Neuronal stem cell (in vitro differentiated cells): Measurements from ENCODE around the gene ARL6IP5.

ENCODE experiments used
- DNase-seq: peaks from one replicate; pipeline ENCODE4 v3.0.0-alpha.2; 2013; ENCODE audit warnings: low spot score
- H2AFZ ChIP-seq: one replicate; pipeline ENCODE4 v1.6.1; 2013; ENCODE audit warnings: mild to moderate bottlenecking, low read length, inconsistent platforms
- H2AK5ac ChIP-seq: 2 replicates; pipeline ENCODE4 v1.6.1; 2013; ENCODE audit warnings: low read depth, mild to moderate bottlenecking, inconsistent platforms, low read length, moderate library complexity, mixed read lengths
- H2BK120ac ChIP-seq: 2 replicates; pipeline ENCODE4 v1.6.1; 2013; ENCODE audit warnings: low read depth, mild to moderate bottlenecking, inconsistent platforms, low read length, moderate library complexity, mixed read lengths
- H2BK12ac ChIP-seq: one replicate; pipeline ENCODE4 v1.6.1; 2013; ENCODE audit warnings: low read length, inconsistent platforms
- H2BK15ac ChIP-seq: 2 replicates; pipeline ENCODE4 v1.6.1; 2013; ENCODE audit warnings: mild to moderate bottlenecking, low read length, inconsistent platforms, mixed read lengths
- H2BK5ac ChIP-seq: one replicate; pipeline ENCODE4 v1.6.1; 2013; ENCODE audit warnings: inconsistent platforms, mild to moderate bottlenecking, low read length, moderate library complexity
- H3K14ac ChIP-seq: one replicate; pipeline ENCODE4 v1.6.1; 2013; ENCODE audit warnings: low read length, inconsistent platforms
- H3K18ac ChIP-seq: 2 replicates; pipeline ENCODE4 v1.6.1; 2013; ENCODE audit warnings: low read length, inconsistent platforms
- H3K23ac ChIP-seq: 2 replicates; pipeline ENCODE4 v1.6.1; 2013; ENCODE audit warnings: low read depth, mild to moderate bottlenecking, mixed read lengths, low read length, inconsistent platforms; ENCODE audit not compliant: poor library complexity
- H3K27ac ChIP-seq: replicated peaks from 3 replicates; pipeline ENCODE4 v1.5.1; 2013; ENCODE audit warnings: low read length, inconsistent platforms
- H3K27me3 ChIP-seq, 3 experiments: 2 replicates each; pipeline ENCODE4 v1.6.1; 2013; ENCODE audit warnings: low read length in 3 of 3, mild to moderate bottlenecking in 2 of 3, inconsistent platforms in 1 of 3, low read depth in 1 of 3, mixed read lengths in 1 of 3, moderate library complexity in 1 of 3; ENCODE audit not compliant: control insufficient read depth in 3 of 3, insufficient read depth in 3 of 3
- H3K36me3 ChIP-seq, 2 donors: replicated peaks in 1 of 2; 2 replicates each; pipeline ENCODE4 v1.6.1; 2013; ENCODE audit warnings: low read length in 2 of 2; ENCODE audit not compliant: control insufficient read depth in 2 of 2, insufficient read depth in 2 of 2
- H3K4ac ChIP-seq: 2 replicates; pipeline ENCODE4 v1.6.1; 2013; ENCODE audit warnings: inconsistent platforms, mild to moderate bottlenecking, low read length, moderate library complexity
- H3K4me1 ChIP-seq, 2 donors: 1 replicate in 1 of 2; 2 replicates in 1 of 2; pipeline ENCODE4 v1.6.1; 2013; ENCODE audit warnings: low read length in 2 of 2, low read depth in 1 of 2; ENCODE audit not compliant: control insufficient read depth in 2 of 2, insufficient read depth in 1 of 2
- H3K4me2 ChIP-seq: one replicate; pipeline ENCODE4 v1.6.1; 2013; ENCODE audit warnings: mild to moderate bottlenecking, low read length, inconsistent platforms; ENCODE audit not compliant: insufficient read depth, poor library complexity, severe bottlenecking
- H3K4me3 ChIP-seq, 2 donors: 2 replicates each; pipeline ENCODE4 v1.5.1; 2013; ENCODE audit warnings: low read length in 2 of 2, mild to moderate bottlenecking in 2 of 2, inconsistent platforms in 1 of 2, moderate library complexity in 1 of 2
- H3K79me1 ChIP-seq: one replicate; pipeline ENCODE4 v1.6.1; 2013; ENCODE audit warnings: low read depth, mild to moderate bottlenecking, inconsistent platforms, low read length, moderate library complexity
- H3K9ac ChIP-seq: one replicate; pipeline ENCODE4 v1.6.1; 2013; ENCODE audit warnings: mild to moderate bottlenecking, low read depth, low read length, inconsistent platforms; ENCODE audit not compliant: poor library complexity
- H3K9me3 ChIP-seq, 2 donors: replicated peaks in 1 of 2; 2 replicates each; pipeline versions ENCODE3 to v1.6.1; 2013; ENCODE audit warnings: low read length in 2 of 2, mild to moderate bottlenecking in 2 of 2, inconsistent platforms in 1 of 2, low read depth in 1 of 2, mixed read lengths in 1 of 2, moderate library complexity in 1 of 2; ENCODE audit not compliant: control insufficient read depth in 2 of 2, insufficient read depth in 1 of 2
- H4K8ac ChIP-seq: one replicate; pipeline ENCODE4 v1.6.1; 2013; ENCODE audit warnings: low read depth, mild to moderate bottlenecking, inconsistent platforms, low read length, moderate library complexity
- H4K91ac ChIP-seq: one replicate; pipeline ENCODE4 v1.6.1; 2013; ENCODE audit warnings: low read length, low read depth, mild to moderate bottlenecking, inconsistent platforms; ENCODE audit not compliant: poor library complexity
- WGBS, 2 donors: extraction: QIAGEN DNeasy Blood & Tissue Kit; methylation state at CpG; one replicate each; pipeline ENCODE4 v1.1.7; 2013; ENCODE audit warnings: missing lambda C conversion rate in 2 of 2, mixed read lengths in 1 of 2; ENCODE audit not compliant: insufficient read length in 2 of 2, insufficient replicate concordance in 1 of 2; ENCODE audit errors: extremely low coverage in 2 of 2; 5-methylcytosine and 5-hydroxymethylcytosine counted together

The ARL6IP5 gene

GRCh38 chr3:69082361-69082760 is 2.4 kb upstream of the ARL6IP5 start:
- Histone ChIP-seq H3K23ac (no peak overlapping the region), H3K18ac (no peak overlapping the region), H3K36me3 (peaks cover 0 to 13% of the 10 kb centered on the region in 2 donors), H3K9me3 (no peaks in the 10 kb centered on the region), H2AK5ac (no peak overlapping the region), H3K9ac (no peak overlapping the region), H3K79me1 (peaks cover 4% of the 10 kb centered on the region), H4K91ac (no peak overlapping the region), H3K27me3 (no peaks in the 10 kb centered on the region), H2BK15ac (no peak overlapping the region), H2BK5ac (no peak overlapping the region), H3K4me2 (no peak overlapping the region), H4K8ac (no peak overlapping the region), H2BK120ac (no peak overlapping the region), H3K4ac (no peak overlapping the region), H3K27ac (no peak overlapping the region), H2AFZ (no peak overlapping the region), H3K4me3 (no peak overlapping the region), H3K14ac (no peak overlapping the region), H3K4me1 (peaks cover 14 to 29% of the 10 kb centered on the region in 2 donors), H2BK12ac (no peak overlapping the region)
- WGBS, 2 donors, result no CpG with 5 or more reads among the region's 2 CpGs
- no peak for DNase-seq

GRCh38 chr3:69082805-69083204 is 1.9 kb upstream of the ARL6IP5 start:
- no peak overlapping the region for H3K9ac ChIP-seq
- H3K9me3 ChIP-seq, result no peaks in the 10 kb centered on the region
- H4K91ac ChIP-seq, result no peak overlapping the region
- H2BK15ac ChIP-seq, result no peak overlapping the region
- H3K4me2 ChIP-seq, result no peak overlapping the region
- no peak overlapping the region for H2BK12ac ChIP-seq
- no peak overlapping the region for H3K14ac ChIP-seq
- no peak overlapping the region for H3K27ac ChIP-seq
- peak overlapping the region; percentile 56 for H2AFZ ChIP-seq
- H3K23ac ChIP-seq, result no peak overlapping the region
- H3K4ac ChIP-seq, result no peak overlapping the region
- no peak overlapping the region for H3K4me3 ChIP-seq
- no peaks in the 10 kb centered on the region for H3K27me3 ChIP-seq
- no peak for DNase-seq
- no peak overlapping the region for H4K8ac ChIP-seq
- H2BK5ac ChIP-seq, result no peak overlapping the region
- peaks cover 4% of the 10 kb centered on the region for H3K79me1 ChIP-seq
- H3K4me1 ChIP-seq, result peaks cover 14 to 29% of the 10 kb centered on the region in 2 donors
- no peak overlapping the region for H2AK5ac ChIP-seq
- H2BK120ac ChIP-seq, result no peak overlapping the region
- H3K18ac ChIP-seq, result no peak overlapping the region
- H3K36me3 ChIP-seq, result peaks cover 0 to 10% of the 10 kb centered on the region in 2 donors

GRCh38 chr3:69085168-69085832 is 563 bp downstream of the ARL6IP5 start:
- H2BK15ac ChIP-seq, result no peak overlapping the region
- H3K23ac ChIP-seq, result no peak overlapping the region
- H2AK5ac ChIP-seq, result no peak overlapping the region
- no peaks in the 10 kb centered on the region for H3K9me3 ChIP-seq
- H3K4me2 ChIP-seq, result peak overlapping the region; percentile 70
- H3K4me3 ChIP-seq, result peak overlapping the region; percentile 85 to 93
- no peak overlapping the region for H2BK120ac ChIP-seq
- H3K27ac ChIP-seq, result no peak overlapping the region
- peak overlapping the region; percentile 21 for H2BK5ac ChIP-seq
- H3K4me1 ChIP-seq, result peaks cover 16 to 29% of the 10 kb centered on the region in 2 donors
- H4K8ac ChIP-seq, result no peak overlapping the region
- H3K4ac ChIP-seq, result no peak overlapping the region
- H2BK12ac ChIP-seq, result no peak overlapping the region
- H3K18ac ChIP-seq, result peak overlapping the region; percentile 71
- H3K79me1 ChIP-seq, result no peaks in the 10 kb centered on the region
- H3K27me3 ChIP-seq, result no peaks in the 10 kb centered on the region
- WGBS, 2 donors, result no CpG with 5 or more reads among the region's 26 CpGs
- H3K14ac ChIP-seq, result no peak overlapping the region
- H4K91ac ChIP-seq, result no peak overlapping the region
- peak overlapping the region; percentile 89 for H3K9ac ChIP-seq
- no peak for DNase-seq
- H3K36me3 ChIP-seq, result peaks cover 0 to 4% of the 10 kb centered on the region in 2 donors
- peak overlapping the region; percentile 94 for H2AFZ ChIP-seq

- peak overlapping the region; percentile 85 to 93 for H3K4me3 ChIP-seq
- H3K4me1 ChIP-seq, result peaks cover 16 to 24% of the 10 kb centered on the region in 2 donors
- peaks cover 0 to 4% of the 10 kb centered on the region in 2 donors for H3K36me3 ChIP-seq
- no peak overlapping the region for H2BK15ac ChIP-seq
- no peak overlapping the region for H2AK5ac ChIP-seq
- no peak overlapping the region for H4K91ac ChIP-seq
- no peak overlapping the region for H3K18ac ChIP-seq
- no peak overlapping the region for H2BK5ac ChIP-seq
- no peak overlapping the region for H3K4ac ChIP-seq
- no peak overlapping the region for H3K9ac ChIP-seq
- no peaks in the 10 kb centered on the region for H3K27me3 ChIP-seq
- no peak overlapping the region for H3K14ac ChIP-seq
- H3K27ac ChIP-seq, result no peak overlapping the region
- H3K9me3 ChIP-seq, result no peaks in the 10 kb centered on the region
- no peaks in the 10 kb centered on the region for H3K79me1 ChIP-seq
- WGBS, 2 donors, result no CpG with 5 or more reads among the region's 8 CpGs
- H3K23ac ChIP-seq, result no peak overlapping the region
- no peak for DNase-seq
- H2BK120ac ChIP-seq, result no peak overlapping the region
- peak overlapping the region; percentile 94 for H2AFZ ChIP-seq
- H2BK12ac ChIP-seq, result no peak overlapping the region
- no peak overlapping the region for H4K8ac ChIP-seq
- H3K4me2 ChIP-seq, result peak overlapping the region; percentile 70
Measured at GRCh38 chr3:69085833-69086722, 1.3 kb downstream of the ARL6IP5 start.
